PFSK-1 (cell line): ENCODE data around the gene MAP4K2.

Experiments
- FOXP2 ChIP-seq: optimal IDR thresholded peaks from 2 replicates; pipeline ENCODE3; 2011; ENCODE audit warnings: borderline replicate concordance, control low read depth, inconsistent platforms; ENCODE audit not compliant: insufficient read depth; ENCODE audit errors: extremely low read length, extremely low read depth
- POLR2AphosphoS5 ChIP-seq: IDR thresholded peaks from 2 replicates; pipeline ENCODE4 v1.6.1; 2012; ENCODE audit warnings: low read depth, mild to moderate bottlenecking, control low read depth, low read length, moderate library complexity
- SIN3A ChIP-seq: IDR thresholded peaks from 2 replicates; pipeline ENCODE4 v1.6.1; 2012; ENCODE audit warnings: mild to moderate bottlenecking, low read length, moderate library complexity, borderline replicate concordance; ENCODE audit not compliant: insufficient read depth
- TF ChIP-seq, protein P1 (sequence below), 2 experiments: IDR thresholded peaks; 2 replicates each; pipeline versions ENCODE4 v1.6.1 to v1.8.0; 2011 to 2012; ENCODE audit warnings: low read depth in 2 of 2, low read length in 2 of 2, control low read depth in 1 of 2, inconsistent platforms in 1 of 2, mild to moderate bottlenecking in 1 of 2, moderate library complexity in 1 of 2; ENCODE audit not compliant: insufficient read depth in 1 of 2

DNA sequence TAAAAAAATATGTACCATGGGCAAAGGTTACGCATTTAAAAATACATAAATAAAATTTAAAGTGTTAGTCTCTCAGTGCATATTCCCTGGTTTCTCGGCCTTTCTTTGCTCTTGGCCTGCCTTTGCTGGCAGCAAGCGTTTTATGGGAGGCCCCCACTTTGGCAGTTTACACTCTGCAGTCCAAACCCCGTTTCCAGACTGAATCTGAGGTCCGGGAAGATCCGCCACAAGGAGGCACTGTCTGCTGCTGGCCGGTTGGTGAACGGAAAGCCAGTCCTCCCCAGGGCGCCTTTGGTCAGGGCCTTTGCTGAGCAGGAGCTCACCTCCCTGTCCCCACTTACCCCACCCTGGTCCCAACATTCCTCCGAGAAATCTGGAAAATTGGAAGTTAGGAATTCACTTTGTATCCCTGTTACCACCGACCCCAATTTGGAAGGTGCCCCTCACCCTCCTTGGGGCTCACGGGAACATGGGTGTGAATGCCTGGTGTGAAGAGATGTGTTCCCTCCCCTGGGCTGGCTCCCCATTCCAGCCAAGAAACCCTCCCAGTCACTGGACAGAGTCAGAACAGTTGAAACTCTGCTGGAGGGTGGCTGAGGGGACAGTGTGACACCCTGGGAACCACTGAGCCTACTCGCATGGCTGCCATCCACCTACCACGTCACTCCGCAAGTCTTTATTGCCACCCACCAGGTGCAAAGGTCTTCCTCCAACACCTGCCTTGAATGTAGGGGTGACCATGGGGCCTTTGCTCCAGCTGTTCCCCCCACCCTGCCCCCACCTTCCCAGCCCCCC, 15.3 kb downstream of the MAP4K2 start:
- TF ChIP-seq POLR2AphosphoS5 (no peak), SIN3A (no peak), FOXP2 (no peak)
- TF ChIP-seq, protein P1, sequence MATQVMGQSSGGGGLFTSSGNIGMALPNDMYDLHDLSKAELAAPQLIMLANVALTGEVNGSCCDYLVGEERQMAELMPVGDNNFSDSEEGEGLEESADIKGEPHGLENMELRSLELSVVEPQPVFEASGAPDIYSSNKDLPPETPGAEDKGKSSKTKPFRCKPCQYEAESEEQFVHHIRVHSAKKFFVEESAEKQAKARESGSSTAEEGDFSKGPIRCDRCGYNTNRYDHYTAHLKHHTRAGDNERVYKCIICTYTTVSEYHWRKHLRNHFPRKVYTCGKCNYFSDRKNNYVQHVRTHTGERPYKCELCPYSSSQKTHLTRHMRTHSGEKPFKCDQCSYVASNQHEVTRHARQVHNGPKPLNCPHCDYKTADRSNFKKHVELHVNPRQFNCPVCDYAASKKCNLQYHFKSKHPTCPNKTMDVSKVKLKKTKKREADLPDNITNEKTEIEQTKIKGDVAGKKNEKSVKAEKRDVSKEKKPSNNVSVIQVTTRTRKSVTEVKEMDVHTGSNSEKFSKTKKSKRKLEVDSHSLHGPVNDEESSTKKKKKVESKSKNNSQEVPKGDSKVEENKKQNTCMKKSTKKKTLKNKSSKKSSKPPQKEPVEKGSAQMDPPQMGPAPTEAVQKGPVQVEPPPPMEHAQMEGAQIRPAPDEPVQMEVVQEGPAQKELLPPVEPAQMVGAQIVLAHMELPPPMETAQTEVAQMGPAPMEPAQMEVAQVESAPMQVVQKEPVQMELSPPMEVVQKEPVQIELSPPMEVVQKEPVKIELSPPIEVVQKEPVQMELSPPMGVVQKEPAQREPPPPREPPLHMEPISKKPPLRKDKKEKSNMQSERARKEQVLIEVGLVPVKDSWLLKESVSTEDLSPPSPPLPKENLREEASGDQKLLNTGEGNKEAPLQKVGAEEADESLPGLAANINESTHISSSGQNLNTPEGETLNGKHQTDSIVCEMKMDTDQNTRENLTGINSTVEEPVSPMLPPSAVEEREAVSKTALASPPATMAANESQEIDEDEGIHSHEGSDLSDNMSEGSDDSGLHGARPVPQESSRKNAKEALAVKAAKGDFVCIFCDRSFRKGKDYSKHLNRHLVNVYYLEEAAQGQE (IDR thresholded peaks at IDR 0.05; ENCODE audit: insufficient read depth in 1 of 2, low read depth in 2 of 2, low read length in 2 of 2), result no peak
